Activated naive CD8-positive, alpha-beta T cell treated with anti-CD3 and anti-CD28 coated beads, Interleukin-2, amount 50 U/mL, for 16 hours (primary cell): ENCODE measurements around the gene CMTM1.
"Not testable (repeated sequence)": the region's sequence is repeated elsewhere in the genome, so short reads cannot be mapped to it uniquely, and the experiment has no call there.

Experiments
- DNase-seq: peaks from one replicate; pipeline ENCODE4 v3.0.0-alpha.2; 2020; ENCODE audit warnings: low read depth, low spot score

CMTM1 gene

GRCh38 chr16:66614161-66614802 is 48.0 kb downstream of the CMTM1 start:
- DNase-seq: no peak

GRCh38 chr16:66616169-66616568 is 49.9 kb downstream of the CMTM1 start:
- no peak for DNase-seq

GRCh38 chr16:66616592-66616991 is 50.4 kb downstream of the CMTM1 start:
- no peak for DNase-seq

- no peak for DNase-seq
Observed at GRCh38 chr16:66617010-66617434, 50.8 kb downstream of the CMTM1 start.

- DNase-seq: no peak
Observed at GRCh38 chr16:66617728-66618127, 51.5 kb downstream of the CMTM1 start.

GRCh38 chr16:66618588-66619375 is 52.5 kb downstream of the CMTM1 start:
- no peak for DNase-seq

GRCh38 chr16:66619534-66620428 is 53.5 kb downstream of the CMTM1 start:
- no peak for DNase-seq

GRCh38 chr16:66620429-66620795 is 54.2 kb downstream of the CMTM1 start:
- no peak for DNase-seq

GRCh38 chr16:66621973-66622372 is 55.7 kb downstream of the CMTM1 start:
- DNase-seq: no peak

GRCh38 chr16:66622863-66623262 is 56.6 kb downstream of the CMTM1 start:
- DNase-seq: no peak

- no peak for DNase-seq
Observed at GRCh38 chr16:66623755-66624154, 57.5 kb downstream of the CMTM1 start.

- DNase-seq: not testable (repeated sequence)
Observed at GRCh38 chr16:66627611-66628378, 61.6 kb downstream of the CMTM1 start.
